Stimulated activated CD4-positive, alpha-beta T cell treated with anti-CD3 and anti-CD28 coated beads, Interleukin-15, amount 100 ng/mL, for 24 hours (primary cell): ENCODE measurements around the gene KIF26B.

ENCODE experiments used
- DNase-seq: peaks from one replicate; pipeline ENCODE4 v3.0.0-alpha.2; 2020

The KIF26B gene

DNA sequence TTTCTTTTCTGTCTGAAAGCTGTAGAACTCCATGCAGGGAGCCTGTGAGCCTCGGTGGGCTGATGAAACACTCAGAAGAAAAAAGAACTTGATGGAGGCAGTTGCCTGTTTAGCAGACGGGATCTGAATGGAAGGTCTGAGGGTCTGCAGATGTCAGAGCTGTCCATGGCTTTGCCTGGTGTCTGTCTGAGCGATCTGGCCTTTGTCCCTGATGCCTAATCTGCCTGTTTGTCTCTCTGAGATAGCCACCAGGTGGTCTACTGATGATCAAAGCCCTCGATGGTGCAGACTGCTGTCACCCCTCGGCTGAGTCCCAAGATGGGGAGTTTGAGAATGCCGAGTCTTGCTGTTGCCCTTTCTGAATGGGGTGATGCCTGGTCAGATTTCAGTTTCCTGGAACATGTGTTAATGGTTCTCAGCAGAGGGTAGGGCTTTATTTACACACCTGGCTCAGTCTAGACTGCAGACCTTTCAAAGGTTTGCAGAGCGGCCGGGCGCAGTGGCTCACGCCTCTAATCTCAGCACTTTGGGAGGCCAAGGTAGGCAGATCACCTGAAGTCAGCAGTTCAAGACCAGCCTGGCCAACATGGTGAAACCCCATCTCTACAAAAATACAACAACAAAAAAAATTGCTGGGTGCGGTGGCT is 90.4 kb downstream of the KIF26B start:
- no peak for DNase-seq

- DNase-seq, result no peak
These were observed 91.6 kb downstream of the KIF26B start for GRCh38 chr1:245246433-245246832.

DNA sequence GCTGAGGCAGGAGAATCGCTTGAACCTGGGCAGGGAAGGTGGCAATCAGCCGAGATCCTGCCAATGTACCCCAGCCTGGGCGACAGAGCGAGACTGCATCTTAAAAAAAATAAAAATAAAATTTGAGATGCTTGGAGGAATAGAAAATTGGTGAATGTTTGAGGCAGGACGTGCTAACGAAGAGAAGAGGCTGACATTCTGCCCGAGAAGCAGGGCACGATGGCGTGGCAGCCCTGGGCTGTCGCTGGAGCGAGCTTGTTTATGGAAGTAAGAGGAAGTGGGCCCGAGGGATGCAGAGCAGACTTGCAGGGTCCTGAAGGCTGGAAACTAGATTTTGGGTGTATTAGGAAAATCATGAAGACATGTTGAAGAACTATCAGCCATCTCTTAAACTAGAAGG is 92.6 kb downstream of the KIF26B start:
- no peak for DNase-seq

DNA sequence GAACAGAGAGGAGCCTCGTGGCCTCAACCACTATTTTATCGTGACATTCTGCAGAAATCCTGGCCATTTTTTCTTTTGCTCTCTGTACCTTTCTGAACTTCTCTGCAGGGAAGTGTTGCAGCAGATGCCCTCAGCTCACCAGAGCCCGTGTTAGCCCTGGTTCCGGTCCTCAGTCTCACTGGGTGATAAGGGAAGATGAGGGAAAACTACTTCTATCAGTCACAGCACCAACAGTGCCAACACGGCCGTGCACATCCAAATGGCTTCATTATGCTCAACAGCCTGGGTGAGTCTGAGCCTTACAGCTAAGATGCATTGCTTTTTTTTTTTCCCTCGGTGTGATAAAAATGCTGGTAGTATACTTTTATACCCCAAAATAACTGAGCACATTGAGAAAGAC is 93.0 kb downstream of the KIF26B start:
- DNase-seq, result no peak

GRCh38 chr1:245248231-245248731 is 93.5 kb downstream of the KIF26B start:
- no peak for DNase-seq

DNA sequence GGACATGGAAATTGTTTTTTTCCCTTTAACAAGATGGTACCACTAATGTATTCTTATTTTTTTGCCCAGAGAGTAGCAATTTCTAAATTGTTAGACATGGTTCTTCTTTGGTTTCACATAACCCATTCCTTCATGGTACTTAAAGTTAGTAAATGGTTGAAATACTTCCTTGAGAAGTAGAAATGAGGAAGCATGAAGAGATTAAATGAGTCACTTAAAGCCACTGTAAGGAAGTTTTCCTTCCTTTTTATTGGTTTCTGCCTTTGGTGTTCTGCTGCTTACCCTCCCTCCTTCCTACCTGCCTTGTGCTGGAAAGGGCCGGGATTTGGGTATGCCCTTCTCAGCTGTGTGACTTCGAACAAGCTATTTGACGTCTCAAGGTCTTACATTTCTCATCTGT is 101.0 kb downstream of the KIF26B start:
- no peak for DNase-seq

GRCh38 chr1:245256528-245256927 is 101.7 kb downstream of the KIF26B start:
- DNase-seq, result no peak

DNA sequence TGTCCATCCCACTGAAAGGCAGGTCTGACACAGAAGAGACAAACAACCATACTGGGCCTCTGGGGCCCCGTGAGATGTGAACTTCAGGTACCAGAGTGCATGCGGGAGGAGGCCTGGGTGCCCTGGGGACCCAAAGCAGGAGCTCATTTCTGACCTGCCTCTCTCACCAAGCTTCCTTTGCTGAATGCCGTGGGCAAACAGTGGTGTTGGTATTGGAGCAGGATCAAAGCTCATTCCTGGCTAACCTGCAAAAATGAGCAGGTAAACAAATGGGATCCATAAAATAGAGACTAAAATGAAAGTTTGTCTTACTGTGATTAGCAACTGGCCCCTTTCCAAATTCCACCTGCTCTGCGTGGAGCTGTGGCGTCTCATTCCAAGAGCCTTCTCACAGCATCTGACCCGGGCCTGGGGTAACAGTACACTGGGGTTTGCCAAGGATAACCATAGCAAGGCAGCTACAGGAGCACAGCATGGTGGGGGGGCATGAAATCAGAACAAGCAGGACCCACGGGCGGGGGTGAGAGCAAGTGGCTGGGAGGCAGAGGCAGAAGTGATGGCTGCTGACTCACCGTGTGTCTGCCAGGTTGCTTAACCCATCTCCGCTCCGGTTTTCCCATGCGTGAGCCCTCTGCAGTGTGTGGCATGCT is 103.6 kb downstream of the KIF26B start:
- DNase-seq, result no peak

GRCh38 chr1:245260110-245260882 is 105.5 kb downstream of the KIF26B start:
- no peak for DNase-seq

DNA sequence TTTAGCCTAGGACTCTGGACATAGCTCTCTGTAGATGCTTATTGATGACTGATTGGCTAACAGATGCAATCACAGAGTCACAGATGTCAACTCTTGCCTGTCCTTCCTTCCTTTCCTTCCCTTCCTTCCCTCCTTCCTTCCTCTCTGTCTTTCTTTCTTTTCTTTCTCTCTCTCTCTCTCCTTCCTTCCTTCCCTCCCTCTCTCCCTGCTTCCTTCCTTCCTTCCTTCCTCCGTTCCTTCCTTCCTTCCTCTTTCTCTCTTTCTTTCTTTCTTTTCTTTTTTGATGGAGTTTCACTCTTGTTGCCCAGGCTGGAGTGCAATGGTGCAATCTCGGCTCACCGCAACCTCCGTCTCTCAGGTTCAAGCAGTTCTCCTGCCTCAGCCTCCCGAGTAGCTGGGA is 106.1 kb downstream of the KIF26B start:
- no peak for DNase-seq

- no peak for DNase-seq
These were observed 107.0 kb downstream of the KIF26B start for GRCh38 chr1:245261786-245262185.

- DNase-seq, result no peak
These were observed 108.8 kb downstream of the KIF26B start for GRCh38 chr1:245263529-245264095.

- no peak for DNase-seq
These were observed 109.4 kb downstream of the KIF26B start for GRCh38 chr1:245264226-245264625.

DNA sequence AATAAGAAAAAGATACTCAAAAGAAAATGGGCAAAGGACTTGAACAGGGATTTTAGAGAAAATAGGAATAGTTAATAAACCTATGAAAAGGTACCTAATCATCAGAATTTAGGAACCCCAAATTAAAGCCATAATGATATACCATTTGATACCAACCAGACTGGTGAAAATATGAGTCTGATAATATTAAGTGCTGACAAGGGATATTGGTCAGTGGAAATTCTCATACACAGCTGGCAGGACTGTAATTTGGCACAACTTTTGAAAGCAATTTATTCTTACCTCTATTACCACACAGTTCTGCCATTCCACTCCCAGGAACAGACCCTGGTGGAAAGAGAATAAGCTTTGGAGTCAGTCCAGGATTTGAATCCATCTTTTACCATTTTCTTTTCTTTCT is 111.3 kb downstream of the KIF26B start:
- no peak for DNase-seq

DNA sequence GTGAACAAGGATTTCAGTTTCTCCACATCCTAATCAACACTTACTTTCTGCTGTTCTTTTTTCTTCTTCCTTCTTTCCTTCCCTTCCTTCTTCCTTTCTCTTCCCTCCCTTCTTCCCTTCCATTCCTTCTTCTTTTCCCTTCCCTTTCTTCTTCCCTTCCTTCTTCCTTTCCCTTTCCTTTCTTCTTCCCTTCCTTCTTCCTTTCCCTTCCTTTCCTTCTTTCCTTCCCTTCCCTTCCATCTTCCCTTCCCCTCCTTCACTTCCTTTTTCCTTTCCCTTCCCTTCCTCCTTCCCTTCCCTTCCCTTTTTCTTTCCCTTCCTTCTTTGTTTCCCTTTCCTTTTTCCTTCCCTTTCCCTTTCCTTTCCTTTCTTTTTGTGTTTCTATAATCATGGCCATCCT is 115.3 kb downstream of the KIF26B start:
- no peak for DNase-seq

DNA sequence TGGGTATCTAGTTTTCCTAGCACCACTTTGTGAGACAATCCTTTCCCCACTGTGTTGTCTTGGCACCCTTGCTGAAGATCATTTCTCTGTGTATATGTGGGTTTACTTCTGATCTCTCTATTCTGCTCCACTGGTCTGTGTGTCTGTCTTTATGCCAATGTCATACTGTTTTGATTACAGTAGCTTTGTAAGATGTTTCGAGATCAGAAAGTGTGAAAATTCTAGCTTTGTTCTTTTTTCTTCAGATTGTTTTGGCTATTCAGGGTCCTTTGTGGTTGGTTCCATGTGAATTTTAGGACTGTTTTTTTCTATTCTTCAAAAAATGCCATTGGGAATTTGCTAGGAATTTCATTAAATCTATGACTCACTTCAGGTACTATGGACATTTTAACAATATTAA is 116.2 kb downstream of the KIF26B start:
- DNase-seq, result no peak

- no peak for DNase-seq
These were observed 117.9 kb downstream of the KIF26B start for GRCh38 chr1:245272676-245273075.

- no peak for DNase-seq
These were observed 121.7 kb downstream of the KIF26B start for GRCh38 chr1:245276445-245276844.

DNA sequence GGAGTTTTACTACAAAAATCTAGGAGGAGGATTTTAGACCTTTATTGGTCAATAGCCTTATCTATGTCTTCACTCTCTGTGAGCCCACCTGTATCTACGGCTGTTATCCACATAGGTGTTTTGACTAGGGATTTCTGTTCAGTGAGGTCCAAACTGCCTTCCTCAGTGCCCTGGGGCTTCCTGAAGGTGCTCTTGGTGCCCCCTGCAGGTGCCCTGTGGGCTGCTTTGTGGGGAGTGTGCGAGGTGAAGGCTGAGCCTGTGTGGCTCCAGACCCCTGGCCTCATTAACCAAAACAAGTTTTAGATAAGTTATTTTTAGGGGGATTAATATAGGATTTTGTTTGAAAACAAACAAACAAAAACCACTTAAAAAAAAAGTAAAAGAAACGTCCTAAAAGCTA is 122.5 kb downstream of the KIF26B start:
- no peak for DNase-seq

GRCh38 chr1:245278846-245279245 is 124.1 kb downstream of the KIF26B start:
- no peak for DNase-seq

DNA sequence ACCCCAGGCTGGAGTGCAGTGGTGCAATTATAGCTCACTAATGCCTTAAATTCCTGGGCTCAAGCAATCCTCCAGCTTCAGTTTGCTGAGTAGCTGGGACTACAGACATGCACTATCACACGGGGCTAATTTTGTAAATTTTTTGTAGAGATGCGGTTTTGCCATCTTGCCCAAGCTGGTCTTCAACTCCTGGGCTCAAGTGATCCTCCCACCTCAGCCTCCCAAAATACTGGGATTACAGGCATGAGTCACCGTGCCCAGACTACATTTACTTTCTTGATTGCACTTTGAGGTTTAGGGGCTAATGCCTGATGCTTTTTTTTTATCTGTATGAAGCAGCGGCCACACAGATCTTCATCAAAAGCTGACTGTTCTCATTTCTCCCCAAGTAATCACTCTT is 124.6 kb downstream of the KIF26B start:
- DNase-seq, result no peak

GRCh38 chr1:245283001-245283400 is 128.2 kb downstream of the KIF26B start:
- no peak for DNase-seq

DNA sequence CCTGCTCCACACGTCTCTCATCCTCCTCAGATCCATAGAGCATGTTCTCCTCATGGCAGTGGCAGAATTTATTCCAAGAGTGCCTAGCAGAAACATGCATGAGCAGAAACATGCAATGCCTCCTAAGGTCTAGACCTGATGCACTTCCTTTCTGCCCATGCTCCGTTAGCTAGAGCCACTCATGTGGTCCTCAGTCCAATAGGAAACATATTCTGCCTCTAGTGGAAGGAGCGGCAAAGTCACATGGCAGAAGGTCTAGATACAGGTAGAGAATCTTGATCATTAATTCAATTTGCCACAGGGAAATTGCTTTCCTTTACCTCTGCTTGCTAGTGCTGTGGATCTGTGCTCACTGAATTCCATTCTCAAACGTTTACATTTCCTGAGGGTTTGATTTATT is 130.4 kb downstream of the KIF26B start:
- DNase-seq, result no peak

DNA sequence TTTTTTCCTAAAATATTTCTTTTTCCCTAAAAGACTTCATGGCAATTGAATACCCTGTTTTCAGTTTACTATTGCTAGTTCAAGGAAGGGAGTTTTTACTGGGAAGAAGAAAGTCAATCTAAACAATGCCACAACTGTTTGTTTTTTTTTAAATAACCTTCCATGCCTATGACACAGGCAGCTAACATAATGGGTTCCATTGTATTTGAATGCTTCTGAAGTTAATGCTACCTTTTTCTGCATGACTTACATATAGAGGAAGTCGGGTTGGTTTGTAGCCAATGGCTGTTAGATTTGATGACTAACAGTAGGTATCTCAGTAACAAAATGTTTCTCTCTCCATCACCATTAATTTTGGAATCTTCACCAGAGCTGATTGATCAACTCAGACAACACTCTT is 134.0 kb downstream of the KIF26B start:
- DNase-seq, result no peak
